Measurements from ENCODE around the gene TFB1M.
"Not testable (repeated sequence)": the region's sequence is repeated elsewhere in the genome, so short reads cannot be mapped to it uniquely, and the experiment has no call there.

DNA sequence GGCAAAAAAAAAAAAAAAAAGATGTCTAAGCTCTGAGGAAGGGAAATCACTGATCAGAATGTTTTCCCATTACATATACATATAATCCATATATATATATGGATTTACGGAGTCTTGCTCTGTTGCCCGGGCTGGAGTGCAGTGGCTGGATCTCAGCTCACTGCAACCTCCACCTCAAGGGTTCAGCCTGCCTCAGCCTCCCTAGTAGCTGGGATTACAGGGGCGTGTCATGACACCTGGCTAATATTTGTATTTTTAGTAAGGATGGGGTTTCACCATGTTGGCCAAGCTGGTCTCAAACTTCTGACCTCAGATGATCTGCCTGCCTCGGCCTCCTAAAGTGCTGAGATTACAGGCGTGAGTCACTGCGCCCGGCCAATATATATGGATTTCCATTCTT lies 19.8 kb upstream of the TFB1M start:
- TF ChIP-seq, protein P1, sequence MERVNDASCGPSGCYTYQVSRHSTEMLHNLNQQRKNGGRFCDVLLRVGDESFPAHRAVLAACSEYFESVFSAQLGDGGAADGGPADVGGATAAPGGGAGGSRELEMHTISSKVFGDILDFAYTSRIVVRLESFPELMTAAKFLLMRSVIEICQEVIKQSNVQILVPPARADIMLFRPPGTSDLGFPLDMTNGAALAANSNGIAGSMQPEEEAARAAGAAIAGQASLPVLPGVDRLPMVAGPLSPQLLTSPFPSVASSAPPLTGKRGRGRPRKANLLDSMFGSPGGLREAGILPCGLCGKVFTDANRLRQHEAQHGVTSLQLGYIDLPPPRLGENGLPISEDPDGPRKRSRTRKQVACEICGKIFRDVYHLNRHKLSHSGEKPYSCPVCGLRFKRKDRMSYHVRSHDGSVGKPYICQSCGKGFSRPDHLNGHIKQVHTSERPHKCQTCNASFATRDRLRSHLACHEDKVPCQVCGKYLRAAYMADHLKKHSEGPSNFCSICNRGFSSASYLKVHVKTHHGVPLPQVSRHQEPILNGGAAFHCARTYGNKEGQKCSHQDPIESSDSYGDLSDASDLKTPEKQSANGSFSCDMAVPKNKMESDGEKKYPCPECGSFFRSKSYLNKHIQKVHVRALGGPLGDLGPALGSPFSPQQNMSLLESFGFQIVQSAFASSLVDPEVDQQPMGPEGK (CRISPR knock-in tag; IDR thresholded peaks at IDR 0.05; ENCODE audit: borderline replicate concordance): not testable (repeated sequence)
- TF ChIP-seq ZNF70 (CRISPR knock-in tag; IDR thresholded peaks at IDR 0.05); PPARA (CRISPR knock-in tag; IDR thresholded peaks at IDR 0.05; ENCODE audit: borderline replicate concordance); ARNTL (CRISPR knock-in tag; IDR thresholded peaks at IDR 0.05; ENCODE audit: borderline replicate concordance, low read depth); ZNF565 (CRISPR knock-in tag; conservative IDR thresholded peaks at IDR 0.05; ENCODE audit: low read depth); SNAI2 (CRISPR knock-in tag; IDR thresholded peaks at IDR 0.05): not testable (repeated sequence)
- TF ChIP-seq, protein P2, sequence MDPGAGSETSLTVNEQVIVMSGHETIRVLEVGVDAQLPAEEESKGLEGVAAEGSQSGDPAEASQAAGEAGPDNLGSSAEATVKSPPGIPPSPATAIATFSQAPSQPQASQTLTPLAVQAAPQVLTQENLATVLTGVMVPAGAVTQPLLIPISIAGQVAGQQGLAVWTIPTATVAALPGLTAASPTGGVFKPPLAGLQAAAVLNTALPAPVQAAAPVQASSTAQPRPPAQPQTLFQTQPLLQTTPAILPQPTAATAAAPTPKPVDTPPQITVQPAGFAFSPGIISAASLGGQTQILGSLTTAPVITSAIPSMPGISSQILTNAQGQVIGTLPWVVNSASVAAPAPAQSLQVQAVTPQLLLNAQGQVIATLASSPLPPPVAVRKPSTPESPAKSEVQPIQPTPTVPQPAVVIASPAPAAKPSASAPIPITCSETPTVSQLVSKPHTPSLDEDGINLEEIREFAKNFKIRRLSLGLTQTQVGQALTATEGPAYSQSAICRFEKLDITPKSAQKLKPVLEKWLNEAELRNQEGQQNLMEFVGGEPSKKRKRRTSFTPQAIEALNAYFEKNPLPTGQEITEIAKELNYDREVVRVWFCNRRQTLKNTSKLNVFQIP (CRISPR knock-in tag; IDR thresholded peaks at IDR 0.05; ENCODE audit: borderline replicate concordance, low read depth): not testable (repeated sequence)
